HG02588 (cell line): ENCODE data around the gene TUBB4A.

ENCODE experiments used
- ATAC-seq: cut with Tn5 transposase; IDR thresholded peaks from one replicate; pipeline ENCODE4 v1.9.1; 2021; ENCODE audit warnings: mild to moderate bottlenecking, moderate library complexity; ENCODE audit not compliant: unreplicated experiment

TUBB4A gene

GRCh38 chr19:6446452-6446851 is 55.7 kb downstream of the TUBB4A start:
- ATAC-seq, result no peak
